SK-N-SH treated with all-trans-retinoic acid at 6 μM for 48 hours (cell line): ENCODE measurements around the gene GRIK2.
"Not testable (repeated sequence)": the region's sequence is repeated elsewhere in the genome, so short reads cannot be mapped to it uniquely, and the experiment has no call there.

ENCODE experiments used
- ATAC-seq: fragments of 200-7000 bp; cut with Tn5 transposase; 3 replicates; pipeline ENCODE4 v1.9.1; 2020; ENCODE audit warnings: mild to moderate bottlenecking, moderate library complexity
- ARNTL ChIP-seq: fragments of 450-650 bp; formaldehyde crosslinking; IDR thresholded peaks from 2 replicates; pipeline ENCODE4 v1.5.0; 2020; ENCODE audit warnings: low read depth, mild to moderate bottlenecking, moderate library complexity, borderline replicate concordance
- BACH2 ChIP-seq: fragments of 250-450 bp; sonication (Bioruptor Pico); IDR thresholded peaks from 2 replicates; pipeline ENCODE4 v1.9.0; 2021; ENCODE audit warnings: mild to moderate bottlenecking, borderline replicate concordance
- CREB5 ChIP-seq: fragments of 250-450 bp; sonication (Bioruptor Pico); IDR thresholded peaks from 2 replicates; pipeline ENCODE4 v1.5.1; 2020; ENCODE audit warnings: low read depth, mild to moderate bottlenecking, moderate library complexity
- CSDC2 ChIP-seq: fragments of 250-450 bp; sonication (Bioruptor Pico); IDR thresholded peaks from 2 replicates; pipeline ENCODE4 v1.5.0; 2020; ENCODE audit warnings: mild to moderate bottlenecking, moderate library complexity
- ESRRG ChIP-seq: fragments of 250-450 bp; sonication (Bioruptor Pico); IDR thresholded peaks from 2 replicates; pipeline ENCODE4 v1.6.1; 2021; ENCODE audit warnings: mild to moderate bottlenecking
- GLIS3 ChIP-seq: fragments of 250-450 bp; sonication (Bioruptor Pico); IDR thresholded peaks from 2 replicates; pipeline ENCODE4 v1.5.0; 2020; ENCODE audit warnings: mild to moderate bottlenecking, moderate library complexity
- ISL1 ChIP-seq: fragments of 250-450 bp; sonication (Bioruptor Pico); IDR thresholded peaks from 2 replicates; pipeline ENCODE4 v2.1.2; 2022; ENCODE audit warnings: mild to moderate bottlenecking, moderate library complexity
- OSR1 ChIP-seq: fragments of 250-450 bp; sonication (Bioruptor Pico); IDR thresholded peaks from 2 replicates; pipeline ENCODE4 v1.8.0; 2022; ENCODE audit warnings: moderate library complexity, mild to moderate bottlenecking, inconsistent platforms
- PATZ1 ChIP-seq: fragments of 250-450 bp; sonication (Bioruptor Pico); IDR thresholded peaks from 2 replicates; pipeline ENCODE4 v1.8.0; 2020; ENCODE audit warnings: mild to moderate bottlenecking, moderate library complexity, borderline replicate concordance
- POU6F1 ChIP-seq: fragments of 250-450 bp; sonication (Bioruptor Pico); IDR thresholded peaks from 2 replicates; pipeline ENCODE4 v1.8.0; 2021; ENCODE audit warnings: low read depth, mild to moderate bottlenecking, moderate library complexity, borderline replicate concordance
- PPARA ChIP-seq: fragments of 250-450 bp; sonication (Bioruptor Pico); IDR thresholded peaks from 2 replicates; pipeline ENCODE4 v1.5.0; 2020; ENCODE audit warnings: mild to moderate bottlenecking, borderline replicate concordance
- RARB ChIP-seq: fragments of 250-450 bp; sonication (Bioruptor Pico); IDR thresholded peaks from 2 replicates; pipeline ENCODE4 v1.8.0; 2021; ENCODE audit warnings: mild to moderate bottlenecking, moderate library complexity
- SNAI2 ChIP-seq: fragments of 250-450 bp; sonication (Bioruptor Pico); IDR thresholded peaks from 2 replicates; pipeline ENCODE4 v1.5.0; 2020; ENCODE audit warnings: mild to moderate bottlenecking, moderate library complexity
- TCF4 ChIP-seq: fragments of 250-450 bp; sonication (Bioruptor Pico); IDR thresholded peaks from 2 replicates; pipeline ENCODE4 v1.8.0; 2021; ENCODE audit warnings: mild to moderate bottlenecking, moderate library complexity, borderline replicate concordance
- TOX ChIP-seq: fragments of 250-450 bp; sonication (Bioruptor Pico); IDR thresholded peaks from 2 replicates; pipeline ENCODE4 v1.8.0; 2021; ENCODE audit warnings: mild to moderate bottlenecking, moderate library complexity, borderline replicate concordance
- TSHZ2 ChIP-seq: fragments of 250-450 bp; sonication (Bioruptor Pico); IDR thresholded peaks from 2 replicates; pipeline ENCODE4 v1.5.0; 2020; ENCODE audit warnings: mild to moderate bottlenecking, moderate library complexity
- ZFP30 ChIP-seq: fragments of 450-650 bp; formaldehyde crosslinking; IDR thresholded peaks from 2 replicates; pipeline ENCODE4 v1.5.0; 2022; ENCODE audit warnings: mild to moderate bottlenecking, moderate library complexity
- ZNF565 ChIP-seq: fragments of 450-650 bp; formaldehyde crosslinking; conservative IDR thresholded peaks from 2 replicates; pipeline ENCODE4 v1.5.0; 2020; ENCODE audit warnings: low read depth, mild to moderate bottlenecking, moderate library complexity
- ZNF70 ChIP-seq: fragments of 450-650 bp; formaldehyde crosslinking; IDR thresholded peaks from 2 replicates; pipeline ENCODE4 v1.5.0; 2020; ENCODE audit warnings: mild to moderate bottlenecking, moderate library complexity
- ZNF8 ChIP-seq: fragments of 450-650 bp; formaldehyde crosslinking; IDR thresholded peaks from 2 replicates; pipeline ENCODE4 v1.5.0; 2020; ENCODE audit warnings: mild to moderate bottlenecking, moderate library complexity

Gene GRIK2

GRCh38 chr6:102075539-102075938 lies 682.0 kb downstream of the GRIK2 start (continued):
- TF ChIP-seq PATZ1 (CRISPR knock-in tag) (no peak), ISL1 (CRISPR knock-in tag) (no peak), TOX (CRISPR knock-in tag) (no peak), PPARA (CRISPR knock-in tag) (no peak), GLIS3 (CRISPR knock-in tag) (no peak), ZNF8 (CRISPR knock-in tag) (no peak), ZNF565 (CRISPR knock-in tag) (no peak), ZNF70 (CRISPR knock-in tag) (no peak), POU6F1 (no peak), CSDC2 (no peak), BACH2 (no peak), ZFP30 (no peak), ESRRG (CRISPR knock-in tag) (no peak)
- TF ChIP-seq, all 23 proteins: peak for 0

- TF ChIP-seq ARNTL (CRISPR knock-in tag): no peak
- no peak for TF ChIP-seq GLIS3 (CRISPR knock-in tag)
- no peak for TF ChIP-seq ZNF8 (CRISPR knock-in tag)
Observed at GRCh38 chr6:102085257-102085656, 691.7 kb downstream of the GRIK2 start.

GRCh38 chr6:102088160-102088559 lies 694.7 kb downstream of the GRIK2 start:
- ATAC-seq: not testable (repeated sequence)

More at GRCh38 chr6:102085257-102085656, 691.7 kb downstream of the GRIK2 start:
- ATAC-seq: no peak

GRCh38 chr6:102114402-102114801 lies 720.9 kb downstream of the GRIK2 start:
- ATAC-seq: no peak
- TF ChIP-seq ISL1 (CRISPR knock-in tag): no peak
- no peak for TF ChIP-seq SNAI2
- TF ChIP-seq ESRRG (CRISPR knock-in tag): no peak
- no peak for TF ChIP-seq ZNF70 (CRISPR knock-in tag)
- TF ChIP-seq TCF4 (CRISPR knock-in tag): no peak

GRCh38 chr6:102115911-102116310 lies 722.4 kb downstream of the GRIK2 start:
- no peak for ATAC-seq
- TF ChIP-seq PPARA (CRISPR knock-in tag): no peak
- TF ChIP-seq BACH2: no peak
- TF ChIP-seq OSR1 (CRISPR knock-in tag): no peak
- TF ChIP-seq ZNF70 (CRISPR knock-in tag): no peak
- TF ChIP-seq ISL1 (CRISPR knock-in tag): no peak
- no peak for TF ChIP-seq CREB5 (CRISPR knock-in tag)
- no peak for TF ChIP-seq ZNF8 (CRISPR knock-in tag)
- no peak for TF ChIP-seq TOX (CRISPR knock-in tag)
- TF ChIP-seq TSHZ2 (CRISPR knock-in tag): no peak
- no peak for TF ChIP-seq TCF4 (CRISPR knock-in tag)
- TF ChIP-seq SNAI2: no peak
- no peak for TF ChIP-seq RARB (CRISPR knock-in tag)
- no peak for TF ChIP-seq PATZ1 (CRISPR knock-in tag)
